DOHH2 (cell line): ENCODE data around the gene LANCL2.

Experiments used
- EZH2phosphoT487 ChIP-seq: fragments of 200-600 bp; sonication (generic); IDR thresholded peaks from 2 replicates; pipeline ENCODE4 v1.6.1; 2017; ENCODE audit warnings: borderline replicate concordance, mild to moderate bottlenecking, antibody characterized with exemption, low read length, moderate library complexity, mixed read lengths
- TF ChIP-seq, protein P1 (sequence below): fragments of 200-600 bp; sonication (generic); IDR thresholded peaks from one replicate; pipeline ENCODE4 v1.5.1; 2014; ENCODE audit warnings: antibody characterized with exemption, mild to moderate bottlenecking, low read depth, low read length; ENCODE audit not compliant: poor library complexity, severe bottlenecking

DNA sequence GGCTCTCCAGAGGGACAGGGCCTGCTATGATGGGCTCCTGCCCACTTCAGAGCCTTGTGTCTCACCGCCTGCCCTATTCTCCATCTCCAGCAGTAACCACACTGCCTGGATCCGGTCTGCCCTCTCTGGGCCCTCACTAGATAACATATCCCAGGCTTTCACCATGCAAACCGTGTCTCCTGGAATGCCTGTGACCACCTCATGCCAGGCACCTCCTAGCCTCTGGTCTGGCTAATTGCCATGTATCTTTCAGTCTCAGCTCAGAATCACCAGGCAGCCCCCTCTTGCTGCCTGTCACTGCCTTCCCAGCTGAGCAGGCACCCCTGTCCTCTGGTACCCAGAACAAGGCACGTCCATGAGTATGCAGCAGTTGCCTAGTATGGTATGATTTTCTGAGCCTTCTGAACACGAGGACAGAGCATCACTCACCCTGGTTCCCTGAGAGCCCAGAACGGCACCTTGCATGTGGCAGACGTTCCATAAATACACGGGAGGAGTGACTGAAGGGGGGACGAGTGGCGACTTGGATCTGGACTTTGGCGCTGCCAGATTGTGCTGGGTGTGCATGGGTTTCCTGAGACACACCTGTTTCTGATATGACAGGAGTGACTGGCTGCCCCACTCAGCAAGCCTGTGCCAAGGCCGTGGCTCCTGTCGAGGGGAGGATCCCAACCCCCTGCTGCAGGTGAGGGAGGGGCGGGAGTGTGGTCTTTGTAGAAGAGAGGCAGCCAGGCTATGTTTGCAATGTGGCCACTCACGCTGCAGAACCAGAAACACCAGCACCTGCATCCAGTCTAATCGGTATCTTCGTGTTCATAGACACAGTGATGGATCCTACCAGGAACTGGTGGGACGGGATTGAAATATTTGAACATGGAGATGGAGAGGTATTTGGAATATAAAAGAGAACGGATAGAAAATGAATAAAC, 112.0 kb downstream of the LANCL2 start:
- TF ChIP-seq, protein P1, sequence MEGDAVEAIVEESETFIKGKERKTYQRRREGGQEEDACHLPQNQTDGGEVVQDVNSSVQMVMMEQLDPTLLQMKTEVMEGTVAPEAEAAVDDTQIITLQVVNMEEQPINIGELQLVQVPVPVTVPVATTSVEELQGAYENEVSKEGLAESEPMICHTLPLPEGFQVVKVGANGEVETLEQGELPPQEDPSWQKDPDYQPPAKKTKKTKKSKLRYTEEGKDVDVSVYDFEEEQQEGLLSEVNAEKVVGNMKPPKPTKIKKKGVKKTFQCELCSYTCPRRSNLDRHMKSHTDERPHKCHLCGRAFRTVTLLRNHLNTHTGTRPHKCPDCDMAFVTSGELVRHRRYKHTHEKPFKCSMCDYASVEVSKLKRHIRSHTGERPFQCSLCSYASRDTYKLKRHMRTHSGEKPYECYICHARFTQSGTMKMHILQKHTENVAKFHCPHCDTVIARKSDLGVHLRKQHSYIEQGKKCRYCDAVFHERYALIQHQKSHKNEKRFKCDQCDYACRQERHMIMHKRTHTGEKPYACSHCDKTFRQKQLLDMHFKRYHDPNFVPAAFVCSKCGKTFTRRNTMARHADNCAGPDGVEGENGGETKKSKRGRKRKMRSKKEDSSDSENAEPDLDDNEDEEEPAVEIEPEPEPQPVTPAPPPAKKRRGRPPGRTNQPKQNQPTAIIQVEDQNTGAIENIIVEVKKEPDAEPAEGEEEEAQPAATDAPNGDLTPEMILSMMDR, result no peak
- no peak for TF ChIP-seq EZH2phosphoT487
